HCT116 (cell line): ENCODE data around the gene FTO.

Experiments
- EZH2 ChIP-seq: fragments of 200-600 bp; sonication (generic); IDR thresholded peaks from 2 replicates; pipeline ENCODE4 v1.6.1; 2017; ENCODE audit warnings: antibody characterized with exemption, mixed run types
- EZH2phosphoT487 ChIP-seq: fragments of 200-600 bp; IDR thresholded peaks from 2 replicates; pipeline ENCODE4 v1.6.1; 2018; ENCODE audit warnings: antibody characterized with exemption, borderline replicate concordance
- MAX ChIP-seq: IDR thresholded peaks from 2 replicates; pipeline ENCODE4 v1.6.1; 2012
- POLR2AphosphoS5 ChIP-seq: IDR thresholded peaks from 2 replicates; pipeline ENCODE4 v1.6.1; 2011; ENCODE audit warnings: mild to moderate bottlenecking, low read depth, low read length, moderate library complexity
- REST ChIP-seq: IDR thresholded peaks from 2 replicates; pipeline ENCODE4 v1.6.1; 2012; ENCODE audit warnings: low read depth
- YY1 ChIP-seq: IDR thresholded peaks from 2 replicates; pipeline ENCODE4 v1.6.1; 2011; ENCODE audit warnings: low read length, low read depth, moderate library complexity, mild to moderate bottlenecking; ENCODE audit not compliant: insufficient replicate concordance; ENCODE audit errors: extremely low read depth

GRCh38 chr16:53784291-53784690 lies 80.3 kb downstream of the FTO start:
- TF ChIP-seq YY1 (no peak), REST (no peak), MAX (no peak), EZH2 (no peak), EZH2phosphoT487 (no peak), POLR2AphosphoS5 (no peak)
